ENCODE results near the gene YTHDC1. TPM values are rescaled to one million over a fixed set of nuclear protein-coding genes. Genes with fewer than 3 reads are reported as not detected.

Gene YTHDC1
- total RNA-seq, 3 donors from 2014 or later = 79.7 to 142 (median 80.3) TPM

DNA sequence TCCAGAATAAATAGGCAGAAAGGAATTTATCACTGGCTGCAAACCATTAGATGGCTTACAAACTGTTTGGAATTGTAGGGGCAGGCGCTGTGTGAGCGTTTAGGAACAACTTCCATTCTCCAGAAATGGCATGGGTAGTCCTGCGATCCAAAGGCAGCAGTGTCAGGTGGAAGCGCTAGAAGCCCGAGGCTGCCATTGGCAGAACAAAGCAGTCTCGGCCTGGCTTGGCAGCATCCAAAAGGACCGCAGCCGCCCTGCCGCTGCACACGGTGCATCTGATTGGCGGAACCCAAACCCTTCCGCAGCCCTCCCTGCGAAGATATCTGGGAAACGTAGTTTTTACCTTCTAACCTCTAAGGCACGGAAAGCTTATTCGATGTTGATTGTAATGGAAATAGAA, 23.6 kb upstream of the YTHDC1 start:
- Histone ChIP-seq H3K36me3 (no peaks in the 10 kb centered on the region), H3K4me1 (no peaks in the 10 kb centered on the region), H3K9me3 (no peaks in the 10 kb centered on the region), H3K4me3 (peak overlapping the region; percentile 28 to 56 (median 34)), H3K27ac (no peak overlapping the region), H3K27me3 (peaks cover 0 to 9% of the 10 kb centered on the region in 2 donors)
- intact Hi-C loops (cut with DNase I; ENCODE audit: low total_unique reads) = loop anchor here (10.0 kb wide), 1 partner anchor 99 kb away; no protein-coding TSS in a partner anchor
- no peak for TF ChIP-seq POLR2A (IDR thresholded peaks at IDR 0.05)
- TF ChIP-seq, protein P1, sequence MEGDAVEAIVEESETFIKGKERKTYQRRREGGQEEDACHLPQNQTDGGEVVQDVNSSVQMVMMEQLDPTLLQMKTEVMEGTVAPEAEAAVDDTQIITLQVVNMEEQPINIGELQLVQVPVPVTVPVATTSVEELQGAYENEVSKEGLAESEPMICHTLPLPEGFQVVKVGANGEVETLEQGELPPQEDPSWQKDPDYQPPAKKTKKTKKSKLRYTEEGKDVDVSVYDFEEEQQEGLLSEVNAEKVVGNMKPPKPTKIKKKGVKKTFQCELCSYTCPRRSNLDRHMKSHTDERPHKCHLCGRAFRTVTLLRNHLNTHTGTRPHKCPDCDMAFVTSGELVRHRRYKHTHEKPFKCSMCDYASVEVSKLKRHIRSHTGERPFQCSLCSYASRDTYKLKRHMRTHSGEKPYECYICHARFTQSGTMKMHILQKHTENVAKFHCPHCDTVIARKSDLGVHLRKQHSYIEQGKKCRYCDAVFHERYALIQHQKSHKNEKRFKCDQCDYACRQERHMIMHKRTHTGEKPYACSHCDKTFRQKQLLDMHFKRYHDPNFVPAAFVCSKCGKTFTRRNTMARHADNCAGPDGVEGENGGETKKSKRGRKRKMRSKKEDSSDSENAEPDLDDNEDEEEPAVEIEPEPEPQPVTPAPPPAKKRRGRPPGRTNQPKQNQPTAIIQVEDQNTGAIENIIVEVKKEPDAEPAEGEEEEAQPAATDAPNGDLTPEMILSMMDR (IDR thresholded peaks at IDR 0.05) = no peak
- no peak for TF ChIP-seq POLR2AphosphoS5 (IDR thresholded peaks at IDR 0.05)
- peak; percentile 52 to 69 for DNase-seq (ENCODE audit: low spot score in 2 of 2)

DNA sequence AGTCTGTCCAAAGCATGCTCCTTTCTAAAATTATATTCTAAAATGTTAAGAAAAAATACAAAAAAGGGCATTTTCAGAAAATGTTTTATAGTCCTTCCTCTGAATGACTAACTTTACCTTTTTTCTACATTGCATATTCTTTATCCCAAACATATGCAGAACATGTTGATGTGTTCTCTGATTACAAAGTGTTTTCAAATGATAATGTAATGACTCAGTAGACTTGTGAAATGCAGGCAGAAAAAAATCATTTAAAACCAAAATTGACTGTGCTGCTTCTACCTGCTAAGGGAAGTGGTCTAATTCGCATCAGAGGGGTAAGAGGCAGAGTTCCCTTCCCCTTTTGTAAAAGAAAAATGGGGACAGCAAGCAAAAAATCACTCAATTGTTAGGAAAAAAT, 22.7 kb upstream of the YTHDC1 start:
- no peaks in the 10 kb centered on the region for H3K4me1 ChIP-seq
- H3K4me3 ChIP-seq = no peak overlapping the region
- DNase-seq (ENCODE audit: low spot score in 2 of 2) = no peak
- no peak for TF ChIP-seq POLR2AphosphoS5 (IDR thresholded peaks at IDR 0.05)
- no peak for TF ChIP-seq POLR2A (IDR thresholded peaks at IDR 0.05)
- TF ChIP-seq, protein P1 (IDR thresholded peaks at IDR 0.05) = no peak
- H3K9me3 ChIP-seq = no peaks in the 10 kb centered on the region
- intact Hi-C loops (cut with DNase I; ENCODE audit: low total_unique reads) = loop anchor here (10.0 kb wide), 1 partner anchor 98 kb away; no protein-coding TSS in a partner anchor
- H3K27ac ChIP-seq = no peak overlapping the region
- H3K36me3 ChIP-seq = no peaks in the 10 kb centered on the region
- no peaks in the 10 kb centered on the region for H3K27me3 ChIP-seq

DNA sequence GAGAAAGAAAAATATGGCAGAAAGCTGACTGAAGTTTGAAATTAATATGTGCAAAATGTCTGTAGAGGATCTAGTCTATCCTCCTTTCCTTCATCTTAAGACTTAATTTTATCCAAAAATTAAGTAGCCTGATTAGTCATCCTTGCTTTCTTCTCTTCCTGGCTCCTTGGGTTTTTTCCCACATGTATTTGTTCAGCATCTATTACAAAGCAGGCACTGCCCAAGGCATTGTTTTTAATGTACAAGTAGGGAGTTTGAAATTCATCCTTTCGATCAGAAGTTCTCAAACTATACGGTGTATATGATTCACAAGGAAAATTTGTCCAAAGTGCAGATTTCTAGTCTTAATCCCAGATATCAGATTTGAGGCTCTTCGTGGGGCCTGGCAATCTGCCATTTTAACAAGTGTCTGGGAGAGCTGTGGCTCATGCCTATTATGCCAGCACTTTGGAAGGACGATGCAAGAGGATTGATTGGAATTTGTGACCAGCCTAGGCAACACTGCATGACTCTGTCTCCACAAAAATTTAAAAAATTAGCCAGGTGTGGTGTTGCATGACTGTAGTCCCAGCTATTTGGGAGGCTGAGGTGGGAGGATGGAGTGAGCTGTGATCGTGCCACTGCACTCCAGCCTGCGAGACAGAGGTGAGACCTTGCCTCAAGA, 19.4 kb upstream of the YTHDC1 start:
- Histone ChIP-seq H3K27me3 (no peaks in the 10 kb centered on the region), H3K36me3 (no peaks in the 10 kb centered on the region), H3K27ac (peak overlapping the region; percentile 4 to 54), H3K9me3 (no peaks in the 10 kb centered on the region), H3K4me1 (no peaks in the 10 kb centered on the region), H3K4me3 (no peak overlapping the region)
- intact Hi-C loops (cut with DNase I; ENCODE audit: low total_unique reads) = no loop called here
- TF ChIP-seq, protein P1 (IDR thresholded peaks at IDR 0.05) = no peak
- TF ChIP-seq POLR2AphosphoS5 (IDR thresholded peaks at IDR 0.05) (no peak), POLR2A (IDR thresholded peaks at IDR 0.05) (no peak)
- peak in 1 of 2 donors; percentile 54 for DNase-seq (ENCODE audit: low spot score in 2 of 2)

DNA sequence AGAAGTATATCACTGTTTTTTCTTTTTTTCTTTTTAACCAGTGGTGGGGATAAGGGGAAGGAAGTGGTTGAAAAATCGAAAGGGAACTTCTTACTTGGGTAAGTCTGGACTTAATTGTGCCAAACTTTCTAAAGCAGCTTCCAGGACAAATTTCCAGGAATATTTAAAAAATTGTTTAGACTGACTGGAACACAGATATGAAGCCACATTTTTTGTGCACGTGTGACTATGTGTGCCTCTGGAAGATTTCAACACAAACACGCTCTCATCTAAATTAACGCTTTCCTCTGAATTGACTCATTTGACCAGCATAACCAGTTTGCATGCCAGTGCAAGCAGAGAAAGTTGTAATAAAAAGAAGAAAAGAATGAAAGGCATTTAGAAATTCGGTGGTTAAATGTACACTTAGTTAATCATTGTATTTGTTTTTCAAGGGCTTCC, 18.8 kb upstream of the YTHDC1 start:
- TF ChIP-seq POLR2AphosphoS5 (IDR thresholded peaks at IDR 0.05) (no peak), POLR2A (IDR thresholded peaks at IDR 0.05) (no peak)
- TF ChIP-seq, protein P1 (IDR thresholded peaks at IDR 0.05) = no peak
- H3K27me3 ChIP-seq = no peaks in the 10 kb centered on the region
- intact Hi-C loops (cut with DNase I; ENCODE audit: low total_unique reads) = no loop called here
- H3K9me3 ChIP-seq = no peaks in the 10 kb centered on the region
- no peak for DNase-seq (ENCODE audit: low spot score in 2 of 2)
- no peaks in the 10 kb centered on the region for H3K36me3 ChIP-seq
- H3K27ac ChIP-seq = peak overlapping the region; percentile 4 to 54
- H3K4me3 ChIP-seq = no peak overlapping the region
- H3K4me1 ChIP-seq = no peaks in the 10 kb centered on the region

DNA sequence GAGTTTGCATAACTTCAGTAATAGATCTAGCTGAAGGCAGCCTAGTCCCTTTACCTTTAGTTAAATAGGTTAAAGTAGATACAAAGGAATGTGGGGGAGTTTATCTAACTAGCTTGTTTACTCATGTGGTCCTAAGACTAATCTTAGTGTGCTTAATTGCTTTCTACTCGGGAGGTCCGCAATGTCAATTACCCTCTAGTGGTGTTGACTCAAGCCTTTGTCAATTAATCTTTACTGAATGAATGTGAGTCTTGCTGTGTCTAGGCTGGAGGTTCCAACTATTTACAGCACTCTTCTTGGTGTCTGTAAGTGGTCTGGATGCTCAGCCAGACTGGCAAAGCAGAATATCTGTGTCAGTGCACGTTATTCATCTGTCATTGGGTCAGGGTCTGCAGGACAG, 17.9 kb upstream of the YTHDC1 start:
- no peak for DNase-seq (ENCODE audit: low spot score in 2 of 2)
- H3K27me3 ChIP-seq = no peaks in the 10 kb centered on the region
- no peak overlapping the region for H3K27ac ChIP-seq
- no peaks in the 10 kb centered on the region for H3K36me3 ChIP-seq
- H3K4me3 ChIP-seq = no peak overlapping the region
- H3K4me1 ChIP-seq = no peaks in the 10 kb centered on the region
- H3K9me3 ChIP-seq = no peaks in the 10 kb centered on the region
- intact Hi-C loops (cut with DNase I; ENCODE audit: low total_unique reads) = no loop called here
- no peak for TF ChIP-seq POLR2AphosphoS5 (IDR thresholded peaks at IDR 0.05)

Measured in breast epithelium (tissue), 4 donors.